Measurements from ENCODE around the gene KASH5. TPM values are rescaled to one million over a fixed set of nuclear protein-coding genes. Genes with fewer than 3 reads are reported as not detected.
A peak's percentile ranks its signal among the peaks of the same experiment; 100 is the strongest.

Gene KASH5
- total RNA-seq, 1 experiment from 2014 or later = not detected

GRCh38 chr19:49415810-49416200, 27.8 kb downstream of the KASH5 start:
- H3K23ac ChIP-seq (ENCODE audit: insufficient read length, low read depth, low read length) = no peak overlapping the region
- WGBS (ENCODE audit: extremely low coverage, insufficient read length, low lambda C conversion rate) = no CpG with 5 or more reads among the region's 2 CpGs
- H2AK5ac ChIP-seq (ENCODE audit: insufficient read length, low read length) = no peak overlapping the region
- H2BK120ac ChIP-seq (ENCODE audit: low read depth, low read length, poor library complexity, severe bottlenecking) = no peak overlapping the region
- no peaks in the 10 kb centered on the region for H3K79me1 ChIP-seq (ENCODE audit: insufficient read depth, low read depth, low read length, poor library complexity, severe bottlenecking)
- no peak overlapping the region for H3K18ac ChIP-seq (ENCODE audit: insufficient read length, low read depth, low read length)
- no peaks in the 10 kb centered on the region for H3K27me3 ChIP-seq (ENCODE audit: insufficient read depth, low read length)
- no peak overlapping the region for H2BK15ac ChIP-seq (ENCODE audit: low read depth, low read length)
- H4K8ac ChIP-seq (replicated peaks; ENCODE audit: insufficient read length, low read depth, low read length) = no peak overlapping the region
- no peak overlapping the region for H3K27ac ChIP-seq (ENCODE audit: insufficient read length, low read depth, low read length)
- peak overlapping the region in 1 of 3 experiments; percentile 37; a peak in 2 of 7 replicates for H3K27ac Mint-ChIP-seq
- no peak overlapping the region for H3K56ac ChIP-seq (ENCODE audit: insufficient read length, low read depth, low read length)
- H3K4me1 Mint-ChIP-seq = peaks cover 60 to 74% of the 10 kb centered on the region in 2 experiments
- H3K4me3 Mint-ChIP-seq = 0 out of 5 replicates have a peak overlapping the region, but pooled peaks of 1 of the 2 experiments have one; percentile 25
- no peak overlapping the region for H2AFZ ChIP-seq (ENCODE audit: low read length)
- no peak overlapping the region for H3K9ac ChIP-seq (ENCODE audit: extremely low read depth, insufficient read length, low read length)
- H3K9me3 Mint-ChIP-seq = no peaks in the 10 kb centered on the region; a peak in 1 of 5 replicates
- H2BK20ac ChIP-seq (ENCODE audit: low read depth, low read length, poor library complexity, severe bottlenecking) = no peak overlapping the region
- H3K14ac ChIP-seq (ENCODE audit: insufficient read depth, low read length) = no peak overlapping the region
- no peak overlapping the region for H4K91ac ChIP-seq (ENCODE audit: insufficient read length, low read depth, low read length)
- H3K27me3 Mint-ChIP-seq (ENCODE audit: low read depth) = peaks cover 20% of the 10 kb centered on the region
- H3K4ac ChIP-seq (ENCODE audit: low read depth, low read length) = no peak overlapping the region
- H3K36me3 Mint-ChIP-seq (ENCODE audit: insufficient read depth in 1 of 3, low read depth in 3 of 3) = no peaks in the 10 kb centered on the region; a peak in 1 of 7 replicates
- H3K9me3 ChIP-seq (ENCODE audit: control insufficient read depth, low read depth, low read length) = no peaks in the 10 kb centered on the region
- H2BK12ac ChIP-seq (ENCODE audit: insufficient read length, low read depth, low read length) = no peak overlapping the region
- no peak overlapping the region for H3T11ph ChIP-seq (ENCODE audit: low read length)
- DNase-seq = no peak
- H2BK5ac ChIP-seq (ENCODE audit: insufficient read length, low read length) = no peak overlapping the region
- peaks cover 5% of the 10 kb centered on the region for H3K23me2 ChIP-seq (ENCODE audit: insufficient read length, low read depth, low read length, poor library complexity, severe bottlenecking)
- no peaks in the 10 kb centered on the region; the same call in 1 of the 2 replicates for H3K4me1 ChIP-seq (ENCODE audit: insufficient read depth, low read length)
- H3K4me2 ChIP-seq (ENCODE audit: insufficient read depth, insufficient read length, low read length) = no peak overlapping the region
- no peak for TF ChIP-seq CTCF (conservative IDR thresholded peaks at IDR 0.05)
- no peaks in the 10 kb centered on the region for H3K79me2 ChIP-seq (ENCODE audit: insufficient read depth, low read length)
- no peaks in the 10 kb centered on the region for H4K20me1 ChIP-seq (ENCODE audit: control insufficient read depth, insufficient read depth, insufficient read length)
- no peak overlapping the region for H4K5ac ChIP-seq (ENCODE audit: insufficient read length, low read depth, low read length)
